CD4-positive, alpha-beta memory T cell (primary cell): ENCODE data around the gene TRMT11. TPM values are rescaled to one million over a fixed set of nuclear protein-coding genes. Genes with fewer than 3 reads are reported as not detected.
"Not testable (repeated sequence)": the region's sequence is repeated elsewhere in the genome, so short reads cannot be mapped to it uniquely, and the experiment has no call there.

Experiments used
- CTCF ChIA-PET: fragments of 350-600 bp; sonication (Branson Sonifier 250); formaldehyde crosslinking; loops from one replicate; lab custom pipeline; 2021; ENCODE audit warnings: inconsistent platforms; ENCODE audit not compliant: partially characterized antibody; lab: Charles Lee
- POLR2A ChIA-PET: fragments of 350-600 bp; sonication (Branson Sonifier 250); formaldehyde crosslinking; loops from one replicate; lab custom pipeline; 2021; ENCODE audit not compliant: partially characterized antibody; lab: Charles Lee
- DNase-seq, 5 donors: peaks; one replicate each; pipeline versions ENCODE4 v3.0.0 to v3.0.0-alpha.2; 2020 to 2022; ENCODE audit warnings: mixed read lengths in 1 of 5
- H3K27ac ChIP-seq: one replicate; pipeline ENCODE4 v1.7.0; 2013; ENCODE audit warnings: low read depth, low read length
- H3K27me3 ChIP-seq: 2 replicates; pipeline ENCODE4 v1.7.0; 2013; ENCODE audit warnings: mild to moderate bottlenecking, low read length, moderate library complexity; ENCODE audit not compliant: insufficient read depth
- H3K36me3 ChIP-seq: 2 replicates; pipeline ENCODE4 v1.7.0; 2013; ENCODE audit warnings: mild to moderate bottlenecking, low read length, moderate library complexity; ENCODE audit not compliant: insufficient read depth
- H3K4me1 ChIP-seq: 2 replicates; pipeline ENCODE4 v1.7.0; 2013; ENCODE audit warnings: mild to moderate bottlenecking, low read length, moderate library complexity; ENCODE audit not compliant: insufficient read depth
- H3K4me3 ChIP-seq, 2 donors: one replicate each; pipeline ENCODE4 v1.7.0; 2013; ENCODE audit warnings: low read length in 2 of 2, mild to moderate bottlenecking in 1 of 2
- H3K9me3 ChIP-seq, 2 donors: one replicate each; pipeline ENCODE4 v1.7.0; 2013; ENCODE audit warnings: low read length in 2 of 2, control low read depth in 1 of 2; ENCODE audit not compliant: control insufficient read depth in 1 of 2
- H3K27ac Mint-ChIP-seq, 7 donors: one replicate each; pipeline ENCODE4 v1.8.0; 2020 to 2021; ENCODE audit warnings: mixed read lengths in 7 of 7, mild to moderate bottlenecking in 6 of 7, inconsistent platforms in 3 of 7, moderate library complexity in 3 of 7
- H3K27me3 Mint-ChIP-seq, 2 donors: one replicate each; pipeline ENCODE4 v1.8.0; 2020 to 2021; ENCODE audit warnings: mixed read lengths in 2 of 2
- H3K36me3 Mint-ChIP-seq, 2 donors: one replicate each; pipeline ENCODE4 v1.8.0; 2020 to 2021; ENCODE audit warnings: mixed read lengths in 2 of 2, inconsistent platforms in 1 of 2, mild to moderate bottlenecking in 1 of 2
- H3K4me1 Mint-ChIP-seq, 4 donors: one replicate each; pipeline ENCODE4 v1.8.0; 2020 to 2021; ENCODE audit warnings: mixed read lengths in 4 of 4, mild to moderate bottlenecking in 1 of 4
- H3K4me3 Mint-ChIP-seq, 8 donors: one replicate each; pipeline ENCODE4 v1.8.0; 2020 to 2021; ENCODE audit warnings: mixed read lengths in 8 of 8, mild to moderate bottlenecking in 7 of 8, moderate library complexity in 6 of 8, inconsistent platforms in 3 of 8
- H3K9me3 Mint-ChIP-seq, 8 donors: one replicate each; pipeline ENCODE4 v1.8.0; 2020 to 2021; ENCODE audit warnings: mixed read lengths in 8 of 8, mild to moderate bottlenecking in 5 of 8, inconsistent platforms in 3 of 8, moderate library complexity in 1 of 8
- intact Hi-C: fragments of 100-400 bp; cut with micrococcal nuclease; formaldehyde crosslinking; loops from one replicate; pipeline ENCODE4 v1.15.1; 2023
- polyA plus RNA-seq, 2 donors: library from polyadenylated mRNA; unstranded; fragments of 300-500 nt; fragmentation: Illumina TruSeq; gene quantifications; one replicate each; pipeline ENCODE4 v1.2.3, GENCODE V29; 2021
- total RNA-seq, 2 experiments: library from RNA; stranded (reverse); gene quantifications; one replicate each; pipeline ENCODE4 v1.2.3, GENCODE V29; 2021

Gene TRMT11
- total and polyA plus RNA-seq, 4 experiments from 2014 or later: 7.8 to 30.8 (median 20.7) TPM

DNA sequence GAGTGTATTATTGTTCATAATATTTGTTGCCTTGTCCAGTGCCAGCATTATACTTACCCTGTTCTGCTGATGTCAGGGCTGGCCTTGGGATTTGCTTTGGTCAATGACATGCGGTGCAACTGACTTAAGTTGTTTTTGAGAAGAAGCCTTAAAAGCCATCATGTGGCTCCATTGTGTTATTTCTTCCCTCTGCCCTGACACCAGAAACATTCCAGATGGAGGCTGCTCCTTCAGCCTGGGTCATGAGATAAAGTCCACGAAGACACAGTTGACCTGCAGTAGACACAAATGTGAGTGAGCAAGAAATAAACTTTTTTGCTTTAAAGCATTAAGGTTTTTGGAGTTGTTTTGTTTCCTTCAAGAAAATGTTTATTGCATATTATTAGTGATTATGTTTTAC is 37.3 kb upstream of the TRMT11 start:
- Mint-ChIP-seq H3K9me3 (no peaks in the 10 kb centered on the region), H3K27me3 (peaks cover 0 to 13% of the 10 kb centered on the region in 2 donors), H3K27ac (no peak overlapping the region), H3K4me1 (peaks cover 0 to 3% (median 0%) of the 10 kb centered on the region in 4 donors), H3K36me3 (no peaks in the 10 kb centered on the region), H3K4me3 (no peak overlapping the region)
- intact Hi-C loops: no loop called here
- H3K4me1 ChIP-seq: no peaks in the 10 kb centered on the region
- H3K9me3 ChIP-seq: no peaks in the 10 kb centered on the region
- ChIA-PET POLR2A (no interaction called here), CTCF (no interaction called here)
- no peaks in the 10 kb centered on the region for H3K36me3 ChIP-seq
- H3K4me3 ChIP-seq: no peak overlapping the region
- no peak overlapping the region for H3K27ac ChIP-seq
- no peak for DNase-seq
- H3K27me3 ChIP-seq: no peaks in the 10 kb centered on the region

- H3K27ac ChIP-seq: no peak overlapping the region
- Mint-ChIP-seq H3K27ac (no peak overlapping the region), H3K4me1 (no peaks in the 10 kb centered on the region), H3K4me3 (no peak overlapping the region), H3K9me3 (no peaks in the 10 kb centered on the region), H3K36me3 (no peaks in the 10 kb centered on the region), H3K27me3 (peaks cover 0 to 13% of the 10 kb centered on the region in 2 donors)
- no peaks in the 10 kb centered on the region for H3K4me1 ChIP-seq
- no peaks in the 10 kb centered on the region for H3K9me3 ChIP-seq
- no peaks in the 10 kb centered on the region for H3K36me3 ChIP-seq
- intact Hi-C loops: no loop called here
- CTCF ChIA-PET: no interaction called here
- no peak overlapping the region for H3K4me3 ChIP-seq
- POLR2A ChIA-PET: no interaction called here
- no peak for DNase-seq
- no peaks in the 10 kb centered on the region for H3K27me3 ChIP-seq
Observed at GRCh38 chr6:125950293-125950692, 36.0 kb upstream of the TRMT11 start.

- H3K4me1 Mint-ChIP-seq, H3K4me1 ChIP-seq, DNase-seq, H3K4me3 Mint-ChIP-seq, H3K27me3 ChIP-seq, H3K36me3 Mint-ChIP-seq, H3K4me3 ChIP-seq, POLR2A ChIA-PET, intact Hi-C loops, H3K27ac ChIP-seq, H3K9me3 Mint-ChIP-seq, H3K9me3 ChIP-seq, H3K36me3 ChIP-seq: not testable (repeated sequence)
- CTCF ChIA-PET: interaction anchor here (0.9 to 2.6 kb wide), 5 partner anchors 24 to 169 kb away, joined by 3 to 9 read pairs (median 6); no protein-coding TSS in a partner anchor
- H3K27me3 Mint-ChIP-seq: peaks cover 0 to 11% of the 10 kb centered on the region in 2 donors
- peak overlapping the region in 1 of 7 donors; percentile 19 for H3K27ac Mint-ChIP-seq
Observed at GRCh38 chr6:125950716-125951115, 35.6 kb upstream of the TRMT11 start.

GRCh38 chr6:125951323-125951722 is 35.0 kb upstream of the TRMT11 start:
- Histone ChIP-seq H3K4me3 (no peak overlapping the region), H3K36me3 (no peaks in the 10 kb centered on the region), H3K9me3 (no peaks in the 10 kb centered on the region), H3K27me3 (no peaks in the 10 kb centered on the region), H3K4me1 (peaks cover 6% of the 10 kb centered on the region), H3K27ac (no peak overlapping the region)
- CTCF ChIA-PET: interaction anchor here (0.8 to 8.2 kb wide), 8 partner anchors 23 to 199 kb away, joined by 3 to 118 read pairs (median 4); partner anchors contain the start of gene NCOA7
- no peak for DNase-seq
- intact Hi-C loops: no loop called here
- POLR2A ChIA-PET: interaction anchor here (0.6 to 7.3 kb wide), 2 partner anchors 26 to 161 kb away, joined by 3 to 133 read pairs; partner anchors contain the start of gene NCOA7
- peaks cover 0 to 6% (median 3%) of the 10 kb centered on the region in 4 donors for H3K4me1 Mint-ChIP-seq
- peaks cover 0 to 9% of the 10 kb centered on the region in 2 donors for H3K27me3 Mint-ChIP-seq
- H3K36me3 Mint-ChIP-seq: no peaks in the 10 kb centered on the region
- no peak overlapping the region for H3K27ac Mint-ChIP-seq
- no peak overlapping the region for H3K4me3 Mint-ChIP-seq
- no peaks in the 10 kb centered on the region for H3K9me3 Mint-ChIP-seq

- H3K4me3 Mint-ChIP-seq: no peak overlapping the region
Observed at GRCh38 chr6:125952764-125953501, 33.4 kb upstream of the TRMT11 start.

GRCh38 chr6:125953502-125953875 is 32.9 kb upstream of the TRMT11 start:
- Mint-ChIP-seq H3K27me3 (peaks cover 0 to 8% of the 10 kb centered on the region in 2 donors), H3K27ac (no peak overlapping the region), H3K9me3 (no peaks in the 10 kb centered on the region), H3K4me1 (peaks cover 0 to 11% (median 3%) of the 10 kb centered on the region in 4 donors), H3K4me3 (no peak overlapping the region), H3K36me3 (peaks cover 0 to 2% of the 10 kb centered on the region in 2 donors)
- CTCF ChIA-PET: interaction anchor here (0.9 to 8.2 kb wide), 6 partner anchors 10 to 172 kb away, joined by 3 to 118 read pairs (median 5); partner anchors contain the start of gene NCOA7
- no peak overlapping the region for H3K4me3 ChIP-seq
- no peak for DNase-seq
- POLR2A ChIA-PET: interaction anchor here (1.2 to 7.3 kb wide), 3 partner anchors 163 to 652 kb away, joined by 3 to 133 read pairs (median 5); partner anchors contain the start of genes HDDC2 and NCOA7
- peaks cover 20% of the 10 kb centered on the region for H3K4me1 ChIP-seq
- intact Hi-C loops: no loop called here
- no peaks in the 10 kb centered on the region for H3K27me3 ChIP-seq
- no peak overlapping the region for H3K27ac ChIP-seq
- H3K36me3 ChIP-seq: no peaks in the 10 kb centered on the region
- no peaks in the 10 kb centered on the region for H3K9me3 ChIP-seq

More at GRCh38 chr6:125952764-125953501, 33.4 kb upstream of the TRMT11 start:
- Histone ChIP-seq H3K27me3 (no peaks in the 10 kb centered on the region), H3K4me1 (peaks cover 14% of the 10 kb centered on the region), H3K9me3 (no peaks in the 10 kb centered on the region), H3K4me3 (no peak overlapping the region), H3K27ac (no peak overlapping the region), H3K36me3 (no peaks in the 10 kb centered on the region)
- Mint-ChIP-seq H3K4me1 (peaks cover 0 to 11% (median 3%) of the 10 kb centered on the region in 4 donors), H3K36me3 (peaks cover 0 to 2% of the 10 kb centered on the region in 2 donors), H3K27me3 (peaks cover 0 to 9% of the 10 kb centered on the region in 2 donors), H3K9me3 (no peaks in the 10 kb centered on the region), H3K27ac (no peak overlapping the region)
- intact Hi-C loops: no loop called here
- no peak for DNase-seq
- ChIA-PET POLR2A (interaction anchor here (1.2 to 7.3 kb wide), 3 partner anchors 163 to 652 kb away, joined by 3 to 133 read pairs (median 5); partner anchors contain the start of genes HDDC2 and NCOA7), CTCF (interaction anchor here (0.9 to 8.2 kb wide), 9 partner anchors 9 to 171 kb away, joined by 3 to 118 read pairs (median 6); partner anchors contain the start of gene NCOA7)

DNA sequence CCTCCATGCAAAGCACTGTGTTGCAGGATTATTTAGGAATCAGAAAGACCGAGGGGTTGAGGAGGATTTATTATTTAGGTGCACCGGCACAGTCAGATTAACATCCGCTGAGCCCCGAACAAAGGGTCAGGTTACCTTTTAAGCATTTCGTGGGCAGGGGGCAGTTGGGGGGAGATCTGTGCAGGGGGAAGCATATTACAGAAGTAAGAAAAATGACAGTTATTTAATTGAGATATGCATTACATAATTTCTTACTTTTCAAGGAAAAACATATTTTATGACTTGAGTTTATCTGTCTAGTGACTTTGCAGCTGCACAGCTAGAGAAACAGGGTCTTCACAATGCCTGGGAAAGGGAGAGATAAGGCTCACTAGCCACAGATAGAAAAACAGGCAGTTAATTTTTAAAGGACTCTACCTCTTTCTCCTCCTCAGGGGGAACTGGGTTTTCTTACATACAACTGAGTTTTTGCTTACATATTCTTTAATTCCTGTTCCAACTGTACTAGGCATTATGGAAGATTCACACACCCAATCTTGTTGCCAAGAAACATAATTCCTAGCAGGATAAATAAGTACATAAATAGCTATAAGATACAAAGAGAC is 31.5 kb upstream of the TRMT11 start:
- Mint-ChIP-seq H3K27me3 (peaks cover 0 to 3% of the 10 kb centered on the region in 2 donors), H3K9me3 (no peaks in the 10 kb centered on the region), H3K27ac (peak overlapping the region in 4 of 7 donors; percentile 53 to 81 (median 66)), H3K4me3 (peak overlapping the region in 3 of 8 donors; percentile 17 to 62 (median 36)), H3K36me3 (peaks cover 0 to 2% of the 10 kb centered on the region in 2 donors), H3K4me1 (peaks cover 0 to 11% (median 3%) of the 10 kb centered on the region in 4 donors)
- Histone ChIP-seq H3K27me3 (no peaks in the 10 kb centered on the region), H3K27ac (no peak overlapping the region), H3K4me1 (peaks cover 33% of the 10 kb centered on the region), H3K9me3 (no peaks in the 10 kb centered on the region), H3K36me3 (no peaks in the 10 kb centered on the region), H3K4me3 (no peak overlapping the region)
- POLR2A ChIA-PET: interaction anchor here (7.3 kb wide), 1 partner anchor 165 kb away, joined by 133 read pairs; the partner anchor contains the start of gene NCOA7
- CTCF ChIA-PET: interaction anchor here (1.0 to 8.2 kb wide), 9 partner anchors 9 to 176 kb away, joined by 3 to 118 read pairs (median 31); partner anchors contain the start of gene NCOA7
- intact Hi-C loops: no loop called here
- no peak for DNase-seq
